HG03060 (cell line): Measurements from ENCODE around the gene ASTL.

Source experiments
- ATAC-seq: cut with Tn5 transposase; IDR thresholded peaks from one replicate; pipeline ENCODE4 v1.9.1; 2021; ENCODE audit warnings: low read depth, moderate number of reproducible peaks; ENCODE audit not compliant: unreplicated experiment

ASTL gene

DNA sequence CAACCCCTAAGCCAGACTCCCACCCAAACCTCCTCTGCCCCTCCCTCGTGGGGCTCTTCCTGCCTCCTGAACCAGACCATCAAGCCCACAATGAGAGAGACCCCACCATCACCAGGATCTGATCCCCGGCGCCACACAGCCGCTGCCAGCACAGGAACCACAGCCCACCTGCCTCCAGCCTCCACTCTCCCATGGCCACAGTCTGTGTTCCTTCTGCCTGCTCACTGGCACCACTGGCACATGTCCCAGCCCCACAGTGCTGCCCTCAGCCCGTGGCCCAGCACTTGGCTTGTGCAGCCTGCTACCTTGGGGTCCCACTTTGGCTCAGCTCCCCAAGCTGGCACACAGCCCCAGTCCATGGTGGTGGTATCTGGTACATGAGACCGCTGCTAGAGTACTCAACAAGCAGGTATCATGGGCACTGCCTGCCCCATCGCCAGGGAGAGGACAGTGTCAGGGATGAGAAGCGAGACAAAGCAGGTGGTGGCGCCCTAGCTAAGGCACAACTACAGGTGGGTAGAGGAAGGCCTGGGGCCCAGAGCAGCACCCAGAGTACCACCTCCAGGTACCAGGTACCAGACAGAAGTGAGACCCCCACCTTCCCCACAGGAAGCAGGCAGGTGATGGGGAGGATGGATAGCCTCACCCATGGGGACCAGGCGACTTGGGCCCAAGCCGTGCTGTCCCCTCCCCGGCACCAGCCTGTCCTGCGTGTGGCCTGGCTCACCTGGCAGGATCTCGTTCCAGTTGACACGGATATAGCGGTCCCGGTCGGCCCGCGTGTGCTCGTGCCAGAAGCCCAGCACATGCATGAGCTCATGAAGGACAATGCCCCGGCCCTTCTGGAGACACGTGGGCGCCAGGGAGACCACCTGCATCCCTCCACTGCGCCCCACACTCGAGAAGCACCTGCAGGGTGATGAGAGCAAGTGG, 6.2 kb downstream of the ASTL start:
- no peak for ATAC-seq

DNA sequence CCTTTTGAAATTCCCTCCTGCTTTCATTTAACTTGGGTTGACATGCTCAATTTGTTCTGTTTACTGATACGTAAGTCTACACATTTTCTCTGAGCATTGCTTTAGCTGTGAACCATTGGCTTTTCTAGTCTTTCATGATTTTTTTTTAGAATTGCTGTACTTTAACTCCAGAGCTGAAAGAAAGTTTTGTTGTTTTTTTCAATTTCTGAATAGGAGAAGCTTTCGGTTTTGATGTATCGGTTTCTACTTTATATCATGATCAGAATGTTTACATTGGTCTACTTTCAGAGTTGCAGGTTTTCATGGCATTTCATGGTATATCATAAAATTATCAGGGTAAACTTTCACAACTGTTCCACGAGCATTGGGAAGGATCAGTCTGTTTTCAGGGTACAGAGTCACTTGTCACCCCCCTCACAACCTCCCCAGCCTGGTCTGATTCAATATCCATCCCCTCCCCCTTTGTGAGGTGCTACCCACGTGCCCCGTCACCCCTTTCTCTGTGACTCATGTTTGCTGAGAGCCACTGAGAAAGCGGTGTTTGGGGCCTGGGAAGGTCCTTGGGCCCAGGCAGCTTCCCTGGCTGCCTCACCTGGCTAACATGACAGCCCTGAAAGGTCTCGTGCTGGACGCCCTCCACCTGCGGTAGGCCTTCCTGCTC, 7.0 kb downstream of the ASTL start:
- no peak for ATAC-seq

DNA sequence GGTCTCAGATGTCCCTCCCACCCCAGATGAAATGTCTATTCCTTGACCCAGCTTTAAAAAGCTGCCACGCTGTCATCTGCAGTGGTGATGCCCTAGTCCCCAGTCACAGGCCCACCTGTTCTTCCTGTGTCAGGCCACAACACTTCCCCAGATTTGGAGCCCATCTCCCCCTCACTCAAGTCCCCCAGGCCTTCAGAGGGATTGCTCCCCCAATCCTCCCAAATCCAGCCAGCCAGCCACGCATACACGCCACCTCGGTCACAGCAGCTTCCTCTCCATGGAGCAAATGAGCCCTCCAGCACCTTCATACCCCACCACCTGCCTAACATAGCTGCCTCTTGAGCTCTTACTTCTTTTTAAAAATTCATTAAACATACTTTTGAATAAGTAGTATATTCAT, 7.8 kb downstream of the ASTL start:
- no peak for ATAC-seq

DNA sequence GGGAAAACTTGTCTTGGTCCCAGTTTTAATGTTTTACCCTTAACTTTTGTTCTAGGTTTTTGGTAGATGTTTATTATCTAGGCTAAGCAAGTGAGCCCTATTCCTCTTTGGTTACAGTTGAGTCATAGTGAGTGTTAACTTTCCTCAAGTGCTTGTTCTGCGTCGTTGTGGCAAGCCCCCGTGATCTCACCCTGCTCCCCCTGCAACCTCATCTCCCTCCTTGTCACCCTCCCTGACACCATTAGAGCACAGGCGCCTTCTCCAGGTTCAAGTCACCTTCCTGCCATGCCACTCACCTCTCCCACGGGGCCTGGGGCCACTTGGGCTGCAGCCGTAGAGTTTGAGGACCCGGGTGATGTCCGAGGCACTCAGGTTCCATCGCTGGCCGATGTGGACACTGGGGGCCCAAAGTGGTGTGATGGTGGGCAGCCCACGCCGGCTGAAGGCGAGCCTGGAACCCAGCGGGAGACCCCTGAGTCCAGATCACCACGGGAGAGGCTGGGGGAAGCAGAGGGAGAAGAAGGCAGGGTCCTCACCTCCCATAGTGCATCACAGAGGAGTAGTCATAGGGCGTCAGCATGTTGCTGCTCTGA, 8.7 kb downstream of the ASTL start:
- ATAC-seq: no peak

DNA sequence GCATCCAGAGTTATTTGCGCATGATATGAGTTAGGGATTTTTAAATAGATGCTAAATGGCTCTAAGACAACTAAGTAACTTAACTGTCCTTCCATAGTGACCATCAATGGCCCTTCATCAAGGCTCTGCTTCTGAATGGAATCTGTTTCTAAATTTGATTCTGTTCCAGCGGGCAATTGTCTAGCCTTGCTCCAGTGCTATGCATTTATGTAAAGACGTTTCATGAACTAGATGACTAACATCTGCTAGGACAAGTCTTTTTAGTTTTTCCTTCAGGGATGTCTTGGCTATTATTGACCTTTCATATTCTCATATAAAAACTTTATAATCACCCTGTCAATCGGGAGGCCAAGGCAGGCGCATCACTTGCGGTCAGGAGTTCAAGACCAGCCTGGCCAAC, 9.8 kb downstream of the ASTL start:
- ATAC-seq: no peak

DNA sequence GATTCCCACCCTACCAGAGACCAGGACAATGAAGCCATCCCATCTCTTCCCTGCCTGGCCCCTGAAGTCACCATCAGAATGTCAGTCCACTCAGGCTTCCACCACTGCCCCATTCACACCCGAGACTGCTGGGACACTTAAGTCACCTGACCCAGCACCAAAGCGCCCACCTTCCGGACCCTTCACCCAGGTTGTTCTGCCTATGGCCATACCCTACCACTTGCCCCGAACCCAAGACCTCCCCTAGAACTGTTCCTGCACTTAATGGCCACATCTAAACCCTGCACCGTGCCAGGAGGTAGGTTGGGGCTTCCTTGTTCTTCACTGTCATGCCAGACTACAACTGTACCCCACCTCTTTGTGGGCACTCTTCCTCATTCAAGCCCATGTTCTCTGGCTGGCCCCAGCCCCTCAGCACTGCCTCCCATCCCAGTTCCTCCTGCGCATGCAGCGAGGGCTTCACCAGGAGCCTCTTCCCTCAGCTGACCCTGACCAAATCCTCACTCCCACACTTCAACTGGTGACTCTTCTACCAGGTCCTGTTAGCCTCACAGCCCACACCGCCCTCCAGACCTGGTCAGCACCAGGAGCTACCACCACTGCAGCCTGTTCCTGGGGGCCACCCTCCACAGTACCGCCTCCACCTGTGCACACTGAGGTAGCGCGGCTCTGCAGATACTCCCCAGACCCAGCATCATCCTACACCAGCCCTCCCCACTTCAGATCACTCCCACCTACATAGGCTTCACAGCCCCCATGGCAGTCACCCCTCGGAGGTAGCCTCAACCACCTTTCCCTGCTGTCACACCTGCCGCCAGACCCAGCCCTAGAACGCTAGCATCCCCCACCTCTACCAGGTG, 13.7 kb downstream of the ASTL start:
- ATAC-seq: no peak

DNA sequence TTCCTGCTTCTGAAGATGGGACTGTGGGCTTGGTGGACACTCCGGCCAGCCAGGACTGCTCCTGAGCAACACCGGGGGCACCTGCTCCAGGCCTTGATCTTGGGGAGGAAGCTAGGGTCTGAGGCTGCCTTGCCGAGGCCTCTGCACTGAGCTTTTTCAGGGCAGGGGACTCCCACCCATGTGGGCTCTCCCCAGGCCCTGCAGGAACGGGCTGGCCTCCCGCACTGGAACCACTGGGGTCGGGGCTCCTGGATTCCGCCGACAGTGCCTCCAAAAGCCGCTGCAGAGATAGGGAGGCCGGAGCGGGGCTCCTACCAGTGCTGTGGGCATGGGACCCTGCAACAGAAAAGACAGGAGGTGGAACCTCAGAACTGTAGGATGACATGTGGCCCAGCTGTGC, 14.4 kb downstream of the ASTL start:
- no peak for ATAC-seq

DNA sequence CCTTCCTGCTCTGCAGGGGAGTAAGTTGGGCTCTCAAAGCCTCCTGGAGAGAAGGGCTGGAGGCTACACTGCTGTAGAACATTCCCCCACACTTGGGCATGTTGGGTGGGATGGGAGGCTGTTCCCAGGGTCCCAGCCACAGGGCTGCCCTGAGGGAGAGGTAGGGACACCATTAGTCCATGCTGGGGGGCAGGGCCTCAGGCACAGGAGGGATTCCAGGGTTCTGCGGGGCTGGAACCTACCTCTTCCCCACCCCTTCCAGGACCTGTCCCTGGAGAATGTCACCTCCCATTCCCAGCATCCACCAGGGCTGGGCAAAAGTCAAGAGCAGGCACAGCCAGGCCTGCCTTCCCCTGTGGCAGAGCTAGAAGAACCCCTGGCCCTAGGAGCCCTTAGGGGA, 15.0 kb downstream of the ASTL start:
- ATAC-seq: no peak

DNA sequence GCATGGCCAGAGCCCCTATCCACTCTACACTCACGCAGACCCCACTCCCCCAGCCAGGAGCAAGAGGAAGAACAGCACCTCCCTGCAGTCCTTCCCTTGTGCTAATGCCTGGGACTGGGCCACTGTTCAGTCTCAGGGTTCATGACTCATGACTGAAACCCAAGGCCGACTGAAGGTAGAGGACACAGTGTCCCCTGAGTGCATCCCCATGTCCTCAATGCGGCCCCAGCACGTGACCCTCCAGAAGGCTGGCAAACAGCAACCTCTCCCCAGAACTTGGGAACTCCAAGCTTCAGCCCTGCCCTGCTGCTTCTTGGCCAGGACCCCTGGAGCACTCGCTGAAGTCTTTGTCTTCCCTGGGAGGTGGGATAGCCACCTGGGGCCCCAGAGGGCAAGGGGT, 15.9 kb downstream of the ASTL start:
- ATAC-seq: no peak

DNA sequence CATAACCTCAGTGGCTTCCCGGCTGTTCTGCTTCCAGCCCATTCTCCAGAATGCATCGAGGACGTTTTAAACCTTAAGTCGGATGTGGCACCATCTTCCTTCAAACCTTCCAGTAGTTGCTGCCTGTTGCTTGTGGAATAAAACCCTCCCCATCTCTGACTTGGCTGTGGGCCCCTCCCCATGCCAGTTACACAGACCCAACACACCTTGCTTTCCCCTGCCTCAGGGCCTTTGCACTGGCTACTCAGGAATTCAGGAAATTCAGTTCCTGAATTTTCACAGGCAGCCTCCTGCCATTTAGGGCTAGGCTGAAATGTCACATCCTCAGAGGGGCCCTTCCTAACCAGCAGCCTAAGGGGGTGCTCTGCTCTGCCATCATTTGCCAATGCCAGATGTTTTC, 16.9 kb downstream of the ASTL start:
- no peak for ATAC-seq

DNA sequence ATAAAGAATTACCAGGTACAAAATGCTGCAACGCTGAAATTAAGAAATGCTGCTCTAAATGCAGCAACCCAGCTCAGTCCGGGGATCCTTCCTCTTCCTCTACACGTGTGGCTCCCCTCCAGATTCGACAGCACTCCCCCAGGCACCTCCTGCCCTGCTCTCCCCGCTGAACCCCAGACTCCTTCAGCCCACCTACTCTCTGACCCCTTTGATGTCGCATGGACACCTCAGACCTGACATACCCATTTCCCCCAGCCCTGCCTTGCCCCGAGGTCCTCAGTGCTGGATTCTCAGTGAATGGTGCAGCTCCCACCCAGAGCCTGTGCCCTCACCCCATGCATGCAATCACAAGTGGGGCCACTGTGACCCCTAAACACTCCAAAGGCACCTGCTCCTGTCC, 17.3 kb downstream of the ASTL start:
- no peak for ATAC-seq

DNA sequence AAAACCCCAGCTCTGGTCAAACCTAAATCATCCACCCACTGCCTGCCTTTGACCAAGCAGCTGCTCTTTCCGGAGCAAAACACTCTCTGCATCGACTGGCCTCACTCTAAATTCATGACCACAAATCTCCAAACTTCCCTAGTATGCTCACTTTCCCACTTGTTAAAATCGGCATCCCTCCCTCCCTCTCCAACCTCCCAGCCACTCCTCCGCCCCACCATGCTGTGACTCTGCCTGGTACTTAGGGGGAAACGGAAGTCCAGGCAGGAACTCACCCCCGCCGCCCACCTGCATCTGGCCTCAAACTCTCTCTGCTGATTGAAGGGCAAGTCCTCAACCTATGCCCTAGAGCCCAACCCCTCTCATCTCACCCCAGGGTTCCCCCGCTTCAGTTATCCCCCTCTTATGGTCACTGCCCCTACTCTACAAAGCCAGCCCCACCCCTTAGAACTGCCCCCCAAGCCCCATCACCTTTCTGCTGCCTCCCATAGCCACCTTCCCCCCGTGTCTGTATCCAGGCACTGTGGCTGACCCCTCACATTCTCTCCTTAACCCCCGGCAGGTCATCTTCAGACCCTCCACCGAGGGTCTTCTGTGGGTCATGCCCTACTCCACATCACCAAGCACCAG, 18.1 kb downstream of the ASTL start:
- ATAC-seq: no peak

DNA sequence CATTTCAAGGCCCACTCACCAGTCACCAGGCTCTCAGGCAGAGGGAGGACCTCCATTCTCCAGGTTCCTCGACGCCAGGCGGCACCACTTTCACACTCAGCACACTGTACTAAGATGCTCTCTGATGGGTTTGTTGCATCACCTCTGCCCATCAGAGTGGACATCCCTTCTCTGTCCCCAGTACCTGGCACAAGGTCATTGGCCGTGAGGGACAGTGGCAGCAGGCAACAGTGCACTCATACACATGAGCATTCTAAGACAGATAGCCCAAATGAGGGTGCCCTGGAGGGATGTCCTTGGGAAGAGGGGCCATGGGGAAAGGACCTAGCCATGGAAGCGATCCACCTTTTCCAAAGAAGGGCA, 18.9 kb downstream of the ASTL start:
- ATAC-seq: no peak

DNA sequence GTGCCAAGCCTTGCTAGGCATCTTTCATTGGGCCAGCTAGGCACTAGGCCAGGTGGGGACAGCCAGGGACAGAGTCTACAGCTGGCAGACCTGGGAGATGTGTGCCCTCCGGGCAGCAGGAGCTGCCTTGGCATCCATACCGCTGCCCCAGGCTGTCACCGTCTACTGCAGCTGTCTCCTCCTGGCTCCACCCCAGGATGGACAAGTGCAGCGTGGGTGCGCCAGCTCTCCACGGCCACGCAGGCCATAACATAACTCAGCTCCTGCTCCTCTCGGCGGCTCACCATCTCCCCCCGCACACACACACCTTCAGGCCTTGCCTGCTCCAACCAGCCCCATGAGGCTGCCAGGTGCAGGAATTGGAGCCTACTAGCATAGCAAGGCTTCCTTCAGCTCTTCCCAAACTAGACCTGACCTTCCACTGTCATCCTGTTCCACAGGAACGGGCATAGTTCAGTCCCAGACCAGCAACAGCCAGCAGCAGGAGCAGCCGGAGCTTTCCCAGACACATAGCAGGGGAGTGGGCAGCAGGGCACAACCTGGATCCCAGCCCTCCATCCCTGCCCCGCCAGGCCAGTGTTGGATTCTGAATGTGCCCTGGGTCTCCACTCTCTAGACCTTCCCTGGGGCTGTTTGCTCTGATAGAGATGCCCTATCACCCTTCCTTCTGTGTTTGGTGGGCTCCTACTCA, 19.5 kb downstream of the ASTL start:
- ATAC-seq: no peak

DNA sequence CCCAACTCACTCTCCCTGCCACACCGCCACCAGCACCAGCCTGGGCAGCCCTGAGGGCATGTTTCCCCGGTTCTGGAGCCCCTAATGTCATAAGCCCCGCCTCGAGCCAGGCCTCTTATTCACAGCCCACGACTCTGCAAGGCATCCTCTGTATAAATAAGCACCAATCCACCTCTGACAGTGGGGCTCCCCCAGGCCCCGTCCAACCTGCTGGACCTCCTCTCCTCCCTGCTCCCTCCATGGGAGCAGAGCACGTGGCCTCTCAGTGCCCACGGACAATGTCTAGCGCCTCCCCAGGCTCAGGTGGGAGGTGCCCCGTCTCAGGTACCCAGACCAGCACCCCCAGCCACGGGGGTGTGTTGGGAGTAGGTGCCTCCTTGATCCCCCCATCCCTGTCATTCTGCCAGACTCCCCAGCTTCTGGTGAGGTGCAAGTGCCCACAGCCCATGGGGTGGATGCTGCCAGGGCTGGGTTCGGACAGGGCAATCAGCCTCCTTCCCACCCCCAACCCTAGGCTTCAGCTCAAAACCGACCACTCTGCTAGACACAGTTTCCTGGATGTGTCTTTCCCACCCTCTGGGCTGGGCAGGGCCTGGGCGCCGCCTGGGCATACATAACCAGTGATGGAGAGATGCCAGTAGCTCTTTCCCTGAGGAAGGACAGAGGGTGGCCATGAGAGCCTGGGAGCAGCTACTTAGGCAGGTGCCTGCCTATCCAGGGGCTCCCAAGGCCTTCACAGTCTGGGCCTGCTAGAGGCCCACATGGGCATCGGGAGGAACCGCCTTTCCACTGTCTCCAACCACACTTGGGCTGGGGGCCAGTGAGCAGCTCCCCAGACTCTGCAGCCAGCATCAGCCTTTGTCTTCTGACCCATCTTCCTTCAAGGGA, 20.4 kb downstream of the ASTL start:
- ATAC-seq: no peak

DNA sequence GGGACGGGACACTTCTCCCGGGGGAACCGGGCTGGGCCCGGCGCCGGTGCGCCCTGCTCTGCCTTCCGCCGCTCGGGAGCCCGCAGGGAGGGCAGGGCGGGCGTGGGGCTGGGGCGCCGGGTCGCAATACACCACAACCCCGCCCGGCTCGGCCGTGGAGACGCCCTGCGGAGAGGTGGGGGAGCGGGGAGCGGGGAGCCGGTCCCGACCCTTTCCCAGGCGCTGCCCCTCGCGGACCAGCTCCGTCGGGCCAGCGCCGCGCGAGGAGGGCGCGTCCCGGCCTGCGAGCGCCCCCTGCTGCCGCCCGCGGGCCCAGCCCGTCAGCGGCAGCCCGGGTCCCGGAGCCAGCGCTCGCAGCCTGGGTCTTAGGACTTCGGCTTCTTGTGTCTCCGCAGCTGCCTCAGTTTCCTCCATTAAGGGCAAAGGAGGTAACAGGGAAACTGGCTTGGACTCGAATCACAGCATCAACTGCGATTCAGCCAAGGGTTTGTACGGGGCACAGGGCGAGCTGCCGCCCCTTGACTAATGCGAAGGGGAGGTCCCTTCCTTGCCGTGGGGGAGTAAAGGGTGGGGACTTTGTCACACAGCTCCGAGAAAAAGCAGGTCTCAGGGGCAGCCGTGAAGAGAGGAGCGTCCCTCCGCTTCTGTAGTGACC, 21.3 kb downstream of the ASTL start:
- ATAC-seq: no peak

DNA sequence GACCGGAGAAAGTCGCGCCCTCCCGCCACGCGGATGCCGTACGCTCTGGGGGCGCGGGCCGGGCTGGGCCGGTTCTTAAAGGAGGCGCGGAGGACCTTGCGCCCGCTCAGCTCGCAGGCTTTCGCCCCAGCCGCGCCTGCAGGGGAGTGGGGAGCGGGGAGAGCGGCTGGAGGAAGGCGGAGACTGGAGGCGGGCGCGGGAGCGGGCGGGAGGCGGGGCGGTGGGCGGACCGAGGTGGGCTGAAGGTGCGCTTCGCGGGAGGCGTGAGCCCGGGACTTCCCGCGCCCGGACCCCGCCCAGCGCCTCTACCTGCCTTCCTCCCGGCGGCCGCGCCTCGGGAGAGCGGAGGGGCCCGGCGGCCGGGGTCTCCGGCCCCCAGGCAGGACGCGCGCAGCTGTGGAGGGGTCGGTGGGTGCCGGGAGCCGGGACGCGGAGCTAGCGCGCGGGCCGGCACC, 21.9 kb downstream of the ASTL start, which contains the start of gene ADRA2B:
TSS of gene ADRA2B (minus strand) at position 148 of the 455 bp plus-strand sequence. CDS start 422 bp downstream, outside the sequence.
- ATAC-seq: no peak
